Astrocyte (in vitro differentiated cells and primary cell): Measurements from ENCODE around the gene AQP2. TPM values are rescaled to one million over a fixed set of nuclear protein-coding genes. Genes with fewer than 3 reads are reported as not detected.

Experiments used
- DNase-seq: peaks from one replicate; pipeline ENCODE4 v3.0.0-alpha.2; 2010; ENCODE audit warnings: low read depth
- FAIRE-seq: peaks from 2 replicates; lab custom pipeline; 2011; peaks lifted over from hg19 to GRCh38; lab: Jason Lieb, UNC
- H2AFZ ChIP-seq: 2 replicates; pipeline ENCODE4 v1.6.0; 2012; ENCODE audit warnings: low read depth, low read length, inconsistent platforms
- H3K27ac ChIP-seq: 2 replicates; pipeline ENCODE4 v1.5.1; 2011; ENCODE audit warnings: low read depth, low read length, inconsistent platforms
- H3K27me3 ChIP-seq: 2 replicates; pipeline ENCODE4 v1.6.0; 2011; ENCODE audit warnings: low read length, inconsistent platforms; ENCODE audit not compliant: insufficient read depth
- H3K36me3 ChIP-seq: 2 replicates; pipeline ENCODE4 v1.5.1; 2011; ENCODE audit warnings: low read length, inconsistent platforms; ENCODE audit not compliant: insufficient read depth
- H3K4me1 ChIP-seq: 2 replicates; pipeline ENCODE4 v1.5.1; 2011; ENCODE audit warnings: low read length, inconsistent platforms; ENCODE audit not compliant: insufficient read depth
- H3K4me2 ChIP-seq: 2 replicates; pipeline ENCODE4 v1.6.0; 2012; ENCODE audit warnings: low read length, inconsistent platforms
- H3K4me3 ChIP-seq: 2 replicates; pipeline ENCODE4 v1.5.1; 2011; ENCODE audit warnings: low read depth, mild to moderate bottlenecking, low read length, inconsistent platforms; ENCODE audit not compliant: insufficient read depth
- H3K79me2 ChIP-seq: 2 replicates; pipeline ENCODE4 v1.6.0; 2012; ENCODE audit warnings: mild to moderate bottlenecking, low read length, inconsistent platforms; ENCODE audit not compliant: insufficient read depth
- H3K9ac ChIP-seq: 2 replicates; pipeline ENCODE4 v1.6.0; 2012; ENCODE audit warnings: mild to moderate bottlenecking, low read length, inconsistent platforms
- H3K9me3 ChIP-seq: 2 replicates; pipeline ENCODE4 v1.5.1; 2012; ENCODE audit warnings: low read depth, mild to moderate bottlenecking, low read length, inconsistent platforms; ENCODE audit not compliant: insufficient read depth
- H4K20me1 ChIP-seq: 2 replicates; pipeline ENCODE4 v1.6.0; 2012; ENCODE audit warnings: low read length, inconsistent platforms; ENCODE audit not compliant: insufficient read depth
- H3K27ac Mint-ChIP-seq: one replicate; pipeline ENCODE4 v1.8.0; 2021; ENCODE audit warnings: mild to moderate bottlenecking, mixed read lengths; ENCODE audit not compliant: unreplicated experiment
- H3K27me3 Mint-ChIP-seq: one replicate; pipeline ENCODE4 v1.8.0; 2021; ENCODE audit warnings: low read depth, mixed read lengths; ENCODE audit not compliant: unreplicated experiment
- H3K36me3 Mint-ChIP-seq: one replicate; pipeline ENCODE4 v1.8.0; 2021; ENCODE audit warnings: low read depth, mixed read lengths; ENCODE audit not compliant: unreplicated experiment
- H3K4me1 Mint-ChIP-seq: one replicate; pipeline ENCODE4 v1.8.0; 2021; ENCODE audit warnings: low read depth, mixed read lengths; ENCODE audit not compliant: unreplicated experiment
- H3K4me3 Mint-ChIP-seq: one replicate; pipeline ENCODE4 v1.8.0; 2021; ENCODE audit warnings: mild to moderate bottlenecking, moderate library complexity, mixed read lengths; ENCODE audit not compliant: unreplicated experiment
- H3K9me3 Mint-ChIP-seq: one replicate; pipeline ENCODE4 v1.8.0; 2021; ENCODE audit warnings: mild to moderate bottlenecking, mixed read lengths; ENCODE audit not compliant: unreplicated experiment
- CTCF ChIP-seq: IDR thresholded peaks from 2 replicates; pipeline ENCODE4 v1.5.1; 2011; ENCODE audit warnings: low read depth, mild to moderate bottlenecking, inconsistent platforms, low read length, moderate library complexity; ENCODE audit not compliant: insufficient read depth
- EZH2 ChIP-seq: IDR thresholded peaks from 2 replicates; pipeline ENCODE4 v1.6.1; 2012; ENCODE audit warnings: mild to moderate bottlenecking, low read length, inconsistent platforms; ENCODE audit not compliant: insufficient read depth
- total RNA-seq: library from RNA; stranded (reverse); gene quantifications from 2 replicates; pipeline ENCODE4 v1.2.1, GENCODE V29; 2021

Gene AQP2
- total RNA-seq, 1 donor from 2014 or later: not detected

- Histone ChIP-seq H3K4me1 (peaks cover 3% of the 10 kb centered on the region), H3K27ac (no peak overlapping the region), H3K9me3 (no peaks in the 10 kb centered on the region), H3K4me2 (no peak overlapping the region), H4K20me1 (no peaks in the 10 kb centered on the region), H3K36me3 (no peaks in the 10 kb centered on the region), H3K79me2 (no peaks in the 10 kb centered on the region), H3K27me3 (no peaks in the 10 kb centered on the region), H3K4me3 (no peak overlapping the region), H3K9ac (no peak overlapping the region), H2AFZ (no peak overlapping the region)
- Mint-ChIP-seq H3K9me3 (no peaks in the 10 kb centered on the region), H3K27me3 (peaks cover 16% of the 10 kb centered on the region), H3K4me1 (peaks cover 3% of the 10 kb centered on the region), H3K4me3 (no peak overlapping the region), H3K36me3 (no peaks in the 10 kb centered on the region), H3K27ac (no peak overlapping the region)
- TF ChIP-seq EZH2: no peak
- no peak for TF ChIP-seq CTCF
- FAIRE-seq: no peak
- DNase-seq: no peak
Measured at GRCh38 chr12:49941556-49942511, 8.7 kb upstream of the AQP2 start.

GRCh38 chr12:49942512-49942893, 8.0 kb upstream of the AQP2 start:
- H3K79me2 ChIP-seq: no peaks in the 10 kb centered on the region
- no peak overlapping the region for H3K4me2 ChIP-seq
- no peaks in the 10 kb centered on the region for H3K9me3 ChIP-seq
- H3K4me3 Mint-ChIP-seq: no peak overlapping the region
- H3K36me3 Mint-ChIP-seq: no peaks in the 10 kb centered on the region
- DNase-seq (no peak), FAIRE-seq (no peak)
- H2AFZ ChIP-seq: no peak overlapping the region
- no peak overlapping the region for H3K27ac ChIP-seq
- peaks cover 18% of the 10 kb centered on the region for H3K27me3 Mint-ChIP-seq
- no peaks in the 10 kb centered on the region for H3K36me3 ChIP-seq
- TF ChIP-seq EZH2: no peak
- no peak for TF ChIP-seq CTCF
- no peak overlapping the region for H3K9ac ChIP-seq
- H3K27ac Mint-ChIP-seq: no peak overlapping the region
- no peak overlapping the region for H3K4me3 ChIP-seq
- no peaks in the 10 kb centered on the region for H3K9me3 Mint-ChIP-seq
- H4K20me1 ChIP-seq: no peaks in the 10 kb centered on the region
- H3K4me1 Mint-ChIP-seq: peaks cover 3% of the 10 kb centered on the region
- no peaks in the 10 kb centered on the region for H3K27me3 ChIP-seq
- H3K4me1 ChIP-seq: peaks cover 3% of the 10 kb centered on the region
